Dermis blood vessel endothelial cell (primary cell): Measurements from ENCODE around the gene OTOP2. TPM values are rescaled to one million over a fixed set of nuclear protein-coding genes. Genes with fewer than 3 reads are reported as not detected.

Experiments used
- DNase-seq: peaks from one replicate; pipeline ENCODE4 v3.0.0; 2010
- total RNA-seq: library from RNA; depleted of rRNA; stranded (reverse); fragments of >200 nt; gene quantifications from 2 replicates; pipeline ENCODE4 v1.2.3, GENCODE V29; 2014

The OTOP2 gene
- total RNA-seq, 1 donor from 2014 or later, result not detected

DNA sequence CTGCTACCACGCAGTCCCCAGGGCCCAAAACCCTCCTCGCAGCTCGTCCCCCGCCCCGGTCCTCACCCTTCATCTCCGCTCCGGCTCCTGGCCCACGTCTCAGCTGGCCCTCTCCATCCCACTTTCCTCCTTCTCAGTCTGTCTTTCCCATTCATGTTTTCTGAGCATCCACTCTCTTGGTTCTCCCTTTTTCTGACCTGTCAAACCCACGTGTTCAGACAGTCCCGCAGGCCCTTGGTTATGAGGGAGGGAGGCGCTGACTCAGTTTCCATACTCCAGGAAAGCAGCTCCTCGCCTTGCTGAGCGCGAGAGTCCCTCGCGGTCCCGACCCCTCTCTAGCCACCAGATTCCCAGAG, 48.9 kb downstream of the OTOP2 start:
- DNase-seq, result no peak

DNA sequence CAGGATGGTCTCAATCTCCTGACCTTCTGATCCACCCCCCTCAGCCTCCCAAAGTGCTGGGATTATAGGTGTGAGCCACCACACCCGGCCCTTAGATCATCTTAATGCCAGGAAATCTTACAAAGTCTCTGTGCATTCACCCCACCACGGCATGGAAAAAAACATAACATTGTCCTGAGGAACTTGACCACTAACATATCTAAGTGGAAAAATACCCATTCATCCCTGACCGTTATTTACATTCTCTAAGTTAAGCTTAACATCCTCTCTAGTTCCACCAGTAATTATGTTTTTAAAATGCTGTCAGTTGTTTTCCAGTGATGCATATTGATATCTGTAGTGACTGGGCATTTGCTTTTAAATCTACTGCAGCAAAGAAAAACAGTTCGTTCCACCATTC, 51.9 kb downstream of the OTOP2 start:
- DNase-seq, result no peak

- no peak for DNase-seq
Observed at GRCh38 chr17:74977802-74978201, 53.7 kb downstream of the OTOP2 start.

DNA sequence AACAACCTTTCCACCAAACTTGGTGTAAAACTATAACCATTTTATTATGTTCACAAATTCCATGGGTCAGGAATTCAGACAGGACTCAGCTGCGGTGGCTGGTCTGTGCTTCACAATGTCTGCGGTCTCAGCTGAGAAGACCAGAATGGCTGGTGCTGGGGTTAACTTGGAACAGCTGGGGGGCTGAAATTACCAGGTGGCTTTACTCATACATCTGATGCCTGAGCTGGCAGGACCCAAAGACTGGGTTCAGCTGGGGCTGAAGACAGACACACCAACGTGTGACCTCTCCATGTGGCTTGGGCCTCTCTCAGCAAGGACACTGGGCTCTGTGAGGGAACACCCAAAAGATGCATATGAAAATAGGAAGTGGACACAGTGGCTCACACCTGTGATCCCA, 54.2 kb downstream of the OTOP2 start:
- no peak for DNase-seq

DNA sequence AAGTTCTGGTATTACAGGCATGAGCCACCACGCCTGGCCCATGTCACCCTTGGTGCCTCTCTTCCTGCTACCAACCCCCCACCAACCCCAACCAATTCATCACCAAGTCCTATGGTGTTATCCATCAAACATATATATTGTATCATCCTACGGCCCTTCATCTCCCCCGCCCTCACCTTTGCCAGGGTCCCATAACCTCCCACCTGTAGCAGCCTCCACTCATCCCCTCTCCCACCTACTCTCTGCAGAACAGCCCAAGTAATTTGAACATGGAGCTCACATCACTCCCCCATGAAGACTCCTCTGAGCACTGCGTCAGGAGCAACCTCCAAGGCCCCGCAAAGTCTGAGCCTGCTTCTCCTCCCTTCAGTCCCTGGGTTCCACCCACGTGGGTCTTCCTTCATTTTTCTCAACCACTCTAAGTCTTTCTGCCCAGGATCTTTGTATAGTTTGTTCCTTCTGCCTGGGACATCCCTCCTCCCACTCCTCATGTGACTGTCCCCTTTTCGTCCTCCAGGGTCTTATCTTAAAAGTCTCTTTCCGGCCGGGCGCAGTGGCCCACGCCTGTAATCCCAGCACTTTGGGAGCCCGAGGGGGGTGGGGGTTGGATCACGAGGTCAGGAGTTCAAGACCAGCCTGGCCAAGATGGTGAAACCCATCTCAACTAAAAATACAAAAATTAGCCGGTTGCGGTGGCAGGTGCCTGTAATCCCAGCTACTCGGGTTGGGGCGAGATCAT, 55.5 kb downstream of the OTOP2 start:
- DNase-seq, result no peak

DNA sequence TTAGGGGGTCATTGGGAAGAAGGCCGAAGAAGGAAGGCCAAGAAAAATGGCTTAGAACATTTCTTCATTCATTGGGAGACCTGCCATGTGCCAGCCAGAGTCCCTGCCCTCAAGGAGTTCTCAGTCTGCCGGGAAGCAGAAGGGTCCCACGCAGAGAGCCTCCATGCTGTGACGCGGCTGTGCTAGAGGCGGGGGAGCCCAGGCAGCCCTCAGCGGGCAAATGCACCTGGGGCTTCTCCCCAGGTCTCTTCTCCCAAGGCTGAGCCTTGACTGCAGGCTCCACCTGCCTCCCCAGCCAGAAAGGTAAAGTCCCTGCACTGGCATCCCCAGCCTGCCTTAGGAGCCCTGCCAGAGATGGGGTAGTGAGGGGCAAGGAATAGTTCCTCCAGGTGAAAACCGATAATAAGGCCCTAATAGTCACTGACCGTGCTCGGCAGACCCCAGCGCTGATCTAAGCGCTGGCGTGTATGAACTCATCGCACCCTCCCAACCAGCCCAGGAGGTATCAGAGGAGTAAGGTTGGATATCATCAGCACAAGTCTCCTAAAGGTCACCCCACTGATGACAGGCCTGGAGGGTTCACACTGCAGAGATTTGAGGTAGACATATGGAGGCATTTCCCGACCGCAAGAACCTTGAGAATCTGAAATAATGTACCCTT, 57.4 kb downstream of the OTOP2 start:
- no peak for DNase-seq

- peak; percentile 60 for DNase-seq
Observed at GRCh38 chr17:74981979-74982662, 58.0 kb downstream of the OTOP2 start.

DNA sequence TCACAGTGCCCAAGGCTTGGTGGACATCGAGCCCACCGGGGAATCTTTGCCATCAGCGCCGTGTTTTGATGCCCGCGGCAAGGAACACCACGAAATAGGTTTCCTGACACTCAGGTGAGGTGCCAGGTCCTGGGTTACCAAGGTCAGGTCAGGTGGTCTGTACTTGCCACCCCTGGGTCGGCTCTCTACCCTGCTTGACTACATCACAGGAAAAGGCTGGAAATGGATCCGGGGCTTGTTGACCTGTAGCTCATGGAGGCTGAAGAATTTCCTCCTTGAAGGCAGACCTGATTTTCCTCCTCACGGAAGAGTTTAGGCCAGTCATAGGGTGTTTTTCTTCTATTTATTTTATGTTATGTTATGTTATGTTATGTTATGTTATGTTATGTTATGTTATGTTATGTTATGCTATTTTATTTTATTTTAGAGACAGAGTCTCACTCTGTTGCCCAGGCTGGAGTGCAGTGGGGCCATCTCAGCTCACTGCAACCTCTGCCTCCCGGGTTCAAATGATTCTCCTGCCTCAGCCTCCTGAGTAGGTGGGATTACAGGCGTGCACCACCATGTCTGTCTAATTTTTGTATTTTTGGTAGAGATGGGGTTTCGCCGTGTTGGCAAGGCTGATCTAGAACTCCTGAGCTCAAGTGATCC, 58.7 kb downstream of the OTOP2 start:
- DNase-seq, result peak; percentile 48

Other genes with a start within 250 kb of the OTOP2 start
- gene CD300LF, start 211.3 kb upstream of the OTOP2 start, total RNA-seq, result not detected in 2 replicates
- 0.17 and 0.37 TPM in 2 replicates for gene RAB37, start 187.0 kb upstream of the OTOP2 start, total RNA-seq
- 10.4 and 22.5 TPM in 2 replicates for gene NHERF1, start 175.6 kb upstream of the OTOP2 start, total RNA-seq
- 29.9 and 37.6 TPM in 2 replicates for gene NAT9, start 147.9 kb upstream of the OTOP2 start, total RNA-seq
- gene GRIN2C, start 64.4 kb upstream of the OTOP2 start, total RNA-seq, result 0.14 and 0.17 TPM in 2 replicates
- gene FDXR, start 51.3 kb upstream of the OTOP2 start, total RNA-seq, result 36.2 and 59.5 TPM in 2 replicates
- 0.05 TPM in 1 of 2 replicates, not detected in the other for gene FADS6, start 30.6 kb upstream of the OTOP2 start, total RNA-seq
- not detected in 2 replicates for gene USH1G, start 1.0 kb upstream of the OTOP2 start, total RNA-seq
- gene OTOP3, start 11.6 kb downstream of the OTOP2 start, total RNA-seq, result not detected in 2 replicates
- gene HID1, start 48.5 kb downstream of the OTOP2 start, total RNA-seq, result 53.8 and 65.1 TPM in 2 replicates
- 19.1 and 23.5 TPM in 2 replicates for gene CDR2L, start 63.4 kb downstream of the OTOP2 start, total RNA-seq
- gene MRPL58, start 88.4 kb downstream of the OTOP2 start, total RNA-seq, result 24.7 and 35.6 TPM in 2 replicates
- 214 and 256 TPM in 2 replicates for gene ATP5PD, start 122.7 kb downstream of the OTOP2 start, total RNA-seq
- gene KCTD2, start 123.0 kb downstream of the OTOP2 start, total RNA-seq, result 17.4 and 22.8 TPM in 2 replicates
- gene SLC16A5, start 163.7 kb downstream of the OTOP2 start, total RNA-seq, result 11.4 and 17.1 TPM in 2 replicates
- 3.1 and 3.9 TPM in 2 replicates for gene ARMC7, start 185.7 kb downstream of the OTOP2 start, total RNA-seq
- 48.8 and 51.9 TPM in 2 replicates for gene NT5C, start 207.5 kb downstream of the OTOP2 start, total RNA-seq
- gene JPT1, start 230.2 kb downstream of the OTOP2 start, total RNA-seq, result 120 and 160 TPM in 2 replicates